Right renal cortex interstitium (tissue), 3 donors: ENCODE data around the gene BMP7. TPM values are rescaled to one million over a fixed set of nuclear protein-coding genes. Genes with fewer than 3 reads are reported as not detected.
"Not testable (repeated sequence)": the region's sequence is repeated elsewhere in the genome, so short reads cannot be mapped to it uniquely, and the experiment has no call there.

ENCODE experiments used
- DNase-seq, 3 donors: peaks; one replicate each; pipeline ENCODE4 v3.0.0-alpha.2; 2013; ENCODE audit warnings: low read depth in 3 of 3, low spot score in 2 of 3
- polyA plus RNA-seq, 3 donors: library from polyadenylated mRNA; unstranded; fragments of 120-200 nt; gene quantifications; one replicate each; pipeline ENCODE4 v1.2.1, GENCODE V29; 2013; ENCODE audit not compliant: insufficient read length in 3 of 3

Gene BMP7
- polyA plus RNA-seq, 3 donors, result 71.8 to 84.2 (median 78.2) TPM

- no peak for DNase-seq
These were observed 2.1 kb upstream of the BMP7 start for GRCh38 chr20:57268399-57269076.

- DNase-seq, result no peak
These were observed 849 bp upstream of the BMP7 start for GRCh38 chr20:57267158-57267821.

GRCh38 chr20:57265997-57266290 lies 497 bp downstream of the BMP7 start:
- no peak for DNase-seq

- no peak for DNase-seq
These were observed 975 bp downstream of the BMP7 start for GRCh38 chr20:57265336-57265996.

- DNase-seq, result not testable (repeated sequence)
These were observed 1.5 kb downstream of the BMP7 start for GRCh38 chr20:57264908-57265335.

- no peak for DNase-seq
These were observed 2.3 kb downstream of the BMP7 start for GRCh38 chr20:57263801-57264792.

- DNase-seq, result no peak
These were observed 3.4 kb downstream of the BMP7 start for GRCh38 chr20:57262784-57263609.

- DNase-seq, result no peak
These were observed 4.1 kb downstream of the BMP7 start for GRCh38 chr20:57262301-57262700.

GRCh38 chr20:57261457-57262251 lies 4.8 kb downstream of the BMP7 start:
- no peak for DNase-seq

- DNase-seq, result no peak
These were observed 5.5 kb downstream of the BMP7 start for GRCh38 chr20:57260934-57261333.

GRCh38 chr20:57259938-57260921 lies 6.2 kb downstream of the BMP7 start:
- DNase-seq, result no peak

GRCh38 chr20:57259121-57259937 lies 7.1 kb downstream of the BMP7 start:
- no peak for DNase-seq

- DNase-seq, result no peak
These were observed 8.6 kb downstream of the BMP7 start for GRCh38 chr20:57257701-57258453.

- DNase-seq, result no peak
These were observed 9.5 kb downstream of the BMP7 start for GRCh38 chr20:57256908-57257307.

- DNase-seq, result no peak
These were observed 10.2 kb downstream of the BMP7 start for GRCh38 chr20:57256205-57256604.

- DNase-seq, result no peak
These were observed 11.3 kb downstream of the BMP7 start for GRCh38 chr20:57255183-57255582.
